H9 (cell line): ENCODE measurements around the gene SYNGR1. TPM values are rescaled to one million over a fixed set of nuclear protein-coding genes. Genes with fewer than 3 reads are reported as not detected.

ENCODE experiments used
- DNase-seq: peaks from one replicate; pipeline ENCODE4 v3.0.0-alpha.2; 2017
- H2AFZ ChIP-seq: one replicate; pipeline ENCODE4 v1.6.1; 2013; ENCODE audit warnings: mild to moderate bottlenecking, low read length, control low read depth, moderate library complexity
- H2AK5ac ChIP-seq: 2 replicates; pipeline ENCODE4 v1.6.1; 2013; ENCODE audit warnings: low read length, control low read depth, mixed read lengths; ENCODE audit not compliant: insufficient read length
- H2BK120ac ChIP-seq: one replicate; pipeline ENCODE4 v1.6.1; 2013; ENCODE audit warnings: low read depth, mild to moderate bottlenecking, low read length, control low read depth, inconsistent platforms; ENCODE audit not compliant: poor library complexity, severe bottlenecking
- H2BK12ac ChIP-seq: 2 replicates; pipeline ENCODE4 v1.6.1; 2013; ENCODE audit warnings: low read length, control low read depth, mixed read lengths, low read depth; ENCODE audit not compliant: insufficient read length
- H2BK15ac ChIP-seq: 2 replicates; pipeline ENCODE4 v1.6.1; 2013; ENCODE audit warnings: low read depth, low read length, control low read depth
- H2BK20ac ChIP-seq: one replicate; pipeline ENCODE4 v1.6.1; 2013; ENCODE audit warnings: low read depth, mild to moderate bottlenecking, low read length, control low read depth, inconsistent platforms; ENCODE audit not compliant: poor library complexity, severe bottlenecking
- H2BK5ac ChIP-seq: 2 replicates; pipeline ENCODE4 v1.6.1; 2013; ENCODE audit warnings: low read length, control low read depth, mixed read lengths; ENCODE audit not compliant: insufficient read length
- H3K14ac ChIP-seq: 2 replicates; pipeline ENCODE4 v1.6.1; 2013; ENCODE audit warnings: low read length, control low read depth; ENCODE audit not compliant: insufficient read depth
- H3K18ac ChIP-seq: 2 replicates; pipeline ENCODE4 v1.6.1; 2013; ENCODE audit warnings: low read depth, mild to moderate bottlenecking, mixed read lengths, low read length, control low read depth; ENCODE audit not compliant: insufficient read length
- H3K23ac ChIP-seq: 2 replicates; pipeline ENCODE4 v1.6.1; 2013; ENCODE audit warnings: low read length, control low read depth, mixed read lengths, low read depth; ENCODE audit not compliant: insufficient read length
- H3K23me2 ChIP-seq: 2 replicates; pipeline ENCODE4 v1.6.1; 2013; ENCODE audit warnings: low read depth, mild to moderate bottlenecking, mixed read lengths, low read length, control low read depth; ENCODE audit not compliant: insufficient read length, poor library complexity, severe bottlenecking
- H3K27ac ChIP-seq: 2 replicates; pipeline ENCODE4 v1.5.1; 2013; ENCODE audit warnings: low read length, control low read depth, mixed read lengths, low read depth; ENCODE audit not compliant: insufficient read length
- H3K27me3 ChIP-seq: 2 replicates; pipeline ENCODE4 v1.6.1; 2013; ENCODE audit warnings: low read length, control low read depth, inconsistent platforms; ENCODE audit not compliant: insufficient read depth
- H3K4ac ChIP-seq: 2 replicates; pipeline ENCODE4 v1.6.1; 2013; ENCODE audit warnings: low read depth, mild to moderate bottlenecking, control low read depth, inconsistent platforms, low read length, moderate library complexity
- H3K4me1 ChIP-seq: 2 replicates; pipeline ENCODE4 v1.6.1; 2013; ENCODE audit warnings: low read length, control low read depth, inconsistent platforms; ENCODE audit not compliant: insufficient read depth
- H3K4me2 ChIP-seq: 2 replicates; pipeline ENCODE4 v1.6.1; 2013; ENCODE audit warnings: low read length, control low read depth, mixed read lengths; ENCODE audit not compliant: insufficient read length, insufficient read depth
- H3K56ac ChIP-seq: 2 replicates; pipeline ENCODE4 v1.6.1; 2013; ENCODE audit warnings: low read depth, mild to moderate bottlenecking, mixed read lengths, low read length, control low read depth; ENCODE audit not compliant: insufficient read length
- H3K79me1 ChIP-seq: 2 replicates; pipeline ENCODE4 v1.6.1; 2013; ENCODE audit warnings: low read depth, mild to moderate bottlenecking, moderate library complexity, low read length, control low read depth, inconsistent platforms; ENCODE audit not compliant: insufficient read depth, poor library complexity, severe bottlenecking
- H3K79me2 ChIP-seq: 2 replicates; pipeline ENCODE4 v1.6.1; 2013; ENCODE audit warnings: low read length, control low read depth, inconsistent platforms; ENCODE audit not compliant: insufficient read depth
- H3K9ac ChIP-seq: 2 replicates; pipeline ENCODE4 v1.6.1; 2013; ENCODE audit warnings: low read length, control low read depth, mixed read lengths; ENCODE audit not compliant: insufficient read length; ENCODE audit errors: extremely low read depth
- H3K9me3 ChIP-seq: one replicate; pipeline ENCODE4 v1.6.1; 2013; ENCODE audit warnings: low read depth, low read length, inconsistent platforms; ENCODE audit not compliant: control insufficient read depth
- H3T11ph ChIP-seq: one replicate; pipeline ENCODE4 v1.6.1; 2013; ENCODE audit warnings: mild to moderate bottlenecking, low read length, control low read depth, inconsistent platforms
- H4K20me1 ChIP-seq: one replicate; pipeline ENCODE4 v1.6.1; 2013; ENCODE audit not compliant: control insufficient read depth, insufficient read length, insufficient read depth
- H4K5ac ChIP-seq: 2 replicates; pipeline ENCODE4 v1.6.1; 2013; ENCODE audit warnings: low read depth, mild to moderate bottlenecking, mixed read lengths, low read length, control low read depth; ENCODE audit not compliant: insufficient read length
- H4K8ac ChIP-seq: replicated peaks from 2 replicates; pipeline ENCODE4 v1.6.1; 2013; ENCODE audit warnings: low read length, control low read depth, mixed read lengths, low read depth; ENCODE audit not compliant: insufficient read length
- H4K91ac ChIP-seq: 2 replicates; pipeline ENCODE4 v1.6.1; 2013; ENCODE audit warnings: low read depth, mild to moderate bottlenecking, moderate library complexity, mixed read lengths, low read length, control low read depth; ENCODE audit not compliant: insufficient read length
- H3K27ac Mint-ChIP-seq, 3 experiments: 2 replicates in 2 of 3; 3 replicates in 1 of 3; pipeline ENCODE4 v1.8.0; 2020 to 2021; ENCODE audit warnings: mixed read lengths in 3 of 3, mild to moderate bottlenecking in 1 of 3, moderate library complexity in 1 of 3
- H3K27me3 Mint-ChIP-seq: 2 replicates; pipeline ENCODE4 v1.8.0; 2021; ENCODE audit warnings: low read depth, mild to moderate bottlenecking, moderate library complexity, mixed read lengths
- H3K36me3 Mint-ChIP-seq, 3 experiments: 2 replicates in 2 of 3; 3 replicates in 1 of 3; pipeline ENCODE4 v1.8.0; 2020 to 2021; ENCODE audit warnings: low read depth in 3 of 3, mixed read lengths in 3 of 3; ENCODE audit not compliant: insufficient read depth in 1 of 3
- H3K4me1 Mint-ChIP-seq, 2 experiments: 2 replicates each; pipeline ENCODE4 v1.8.0; 2020; ENCODE audit warnings: mixed read lengths in 2 of 2
- H3K4me3 Mint-ChIP-seq, 2 experiments: 2 replicates in 1 of 2; 3 replicates in 1 of 2; pipeline ENCODE4 v1.8.0; 2020 to 2021; ENCODE audit warnings: mild to moderate bottlenecking in 2 of 2, mixed read lengths in 2 of 2, moderate library complexity in 1 of 2
- H3K9me3 Mint-ChIP-seq, 2 experiments: 2 replicates in 1 of 2; 3 replicates in 1 of 2; pipeline ENCODE4 v1.8.0; 2020; ENCODE audit warnings: mild to moderate bottlenecking in 2 of 2, mixed read lengths in 2 of 2, moderate library complexity in 1 of 2
- WGBS: extraction: QIAGEN DNeasy Blood & Tissue Kit; methylation state at CpG from one replicate; pipeline ENCODE4 v1.1.7; 2013; ENCODE audit warnings: missing lambda C conversion rate, low lambda C conversion rate, mixed read lengths; ENCODE audit not compliant: insufficient read length; ENCODE audit errors: extremely low coverage; 5-methylcytosine and 5-hydroxymethylcytosine counted together
- total RNA-seq: library from RNA; stranded (reverse); gene quantifications from 2 replicates; pipeline ENCODE4 v1.2.1, GENCODE V29; 2021
- TF ChIP-seq, protein P1 (sequence below): fragments of 200-600 bp; sonication (generic); conservative IDR thresholded peaks from 3 replicates; pipeline ENCODE4 v1.8.0; 2021; ENCODE audit warnings: antibody characterized with exemption, mild to moderate bottlenecking

Gene SYNGR1
- total RNA-seq, 1 experiment from 2014 or later: 13.2 TPM

DNA sequence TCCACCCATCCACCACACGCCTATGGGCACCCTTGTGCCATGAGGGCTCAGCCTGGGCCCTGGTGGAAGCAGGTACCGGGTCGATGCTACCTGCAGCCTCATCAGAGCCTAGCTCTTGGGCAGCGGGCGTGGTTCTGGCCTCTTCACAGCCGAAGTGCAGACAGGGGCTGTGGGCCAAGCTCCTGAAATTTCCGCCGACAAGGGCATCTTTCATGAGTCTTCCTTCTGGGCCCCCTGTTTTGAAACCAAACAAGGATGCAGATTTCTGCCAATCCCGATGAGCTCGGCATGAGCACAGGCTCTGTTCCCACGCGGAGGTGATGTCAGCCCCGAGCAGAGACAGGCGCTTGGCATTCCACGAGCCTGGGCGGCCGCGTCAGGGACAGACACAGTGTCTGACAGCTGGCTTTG, 84.5 kb downstream of the SYNGR1 start:
- H4K91ac ChIP-seq: no peak overlapping the region
- H3K23ac ChIP-seq: no peak overlapping the region
- no peaks in the 10 kb centered on the region for H3K79me2 ChIP-seq
- Mint-ChIP-seq H3K27ac (no peak overlapping the region), H3K36me3 (peaks cover 2 to 18% (median 17%) of the 10 kb centered on the region in 3 experiments; a peak in 6 of 7 replicates), H3K4me1 (peaks cover 9 to 45% of the 10 kb centered on the region in 2 experiments), H3K9me3 (no peaks in the 10 kb centered on the region), H3K27me3 (peaks cover 11% of the 10 kb centered on the region), H3K4me3 (no peak overlapping the region)
- no peak overlapping the region for H3K4me2 ChIP-seq
- no peak overlapping the region for H3K18ac ChIP-seq
- no peak overlapping the region for H4K8ac ChIP-seq
- H3K4ac ChIP-seq: no peak overlapping the region
- H2BK15ac ChIP-seq: no peak overlapping the region
- H3K27me3 ChIP-seq: no peaks in the 10 kb centered on the region
- TF ChIP-seq, protein P1, sequence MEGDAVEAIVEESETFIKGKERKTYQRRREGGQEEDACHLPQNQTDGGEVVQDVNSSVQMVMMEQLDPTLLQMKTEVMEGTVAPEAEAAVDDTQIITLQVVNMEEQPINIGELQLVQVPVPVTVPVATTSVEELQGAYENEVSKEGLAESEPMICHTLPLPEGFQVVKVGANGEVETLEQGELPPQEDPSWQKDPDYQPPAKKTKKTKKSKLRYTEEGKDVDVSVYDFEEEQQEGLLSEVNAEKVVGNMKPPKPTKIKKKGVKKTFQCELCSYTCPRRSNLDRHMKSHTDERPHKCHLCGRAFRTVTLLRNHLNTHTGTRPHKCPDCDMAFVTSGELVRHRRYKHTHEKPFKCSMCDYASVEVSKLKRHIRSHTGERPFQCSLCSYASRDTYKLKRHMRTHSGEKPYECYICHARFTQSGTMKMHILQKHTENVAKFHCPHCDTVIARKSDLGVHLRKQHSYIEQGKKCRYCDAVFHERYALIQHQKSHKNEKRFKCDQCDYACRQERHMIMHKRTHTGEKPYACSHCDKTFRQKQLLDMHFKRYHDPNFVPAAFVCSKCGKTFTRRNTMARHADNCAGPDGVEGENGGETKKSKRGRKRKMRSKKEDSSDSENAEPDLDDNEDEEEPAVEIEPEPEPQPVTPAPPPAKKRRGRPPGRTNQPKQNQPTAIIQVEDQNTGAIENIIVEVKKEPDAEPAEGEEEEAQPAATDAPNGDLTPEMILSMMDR: no peak
- H2AK5ac ChIP-seq: no peak overlapping the region
- no CpG with 5 or more reads among the region's 18 CpGs for WGBS
- H3T11ph ChIP-seq: no peak overlapping the region
- H3K9ac ChIP-seq: no peak overlapping the region
- no peak overlapping the region for H2AFZ ChIP-seq
- H3K27ac ChIP-seq: no peak overlapping the region
- no peak overlapping the region for H4K5ac ChIP-seq
- no peaks in the 10 kb centered on the region for H3K79me1 ChIP-seq
- H3K56ac ChIP-seq: no peak overlapping the region
- no peak for DNase-seq
- H2BK5ac ChIP-seq: no peak overlapping the region
- H2BK120ac ChIP-seq: no peak overlapping the region
- H3K9me3 ChIP-seq: no peaks in the 10 kb centered on the region
- no peak overlapping the region for H2BK20ac ChIP-seq
- H2BK12ac ChIP-seq: no peak overlapping the region
- H3K14ac ChIP-seq: no peak overlapping the region
- peaks cover 5% of the 10 kb centered on the region for H3K23me2 ChIP-seq
- H4K20me1 ChIP-seq: no peaks in the 10 kb centered on the region
- peaks cover under 1% of the 10 kb centered on the region; the same call in 1 of the 2 replicates for H3K4me1 ChIP-seq
